Activated CD8-positive, alpha-beta memory T cell treated with anti-CD3 and anti-CD28 coated beads, Interleukin-2, amount 50 U/mL, for 4 hours (primary cell): ENCODE data around the gene ADGRD1.

Experiments used
- DNase-seq: peaks from one replicate; pipeline ENCODE4 v3.0.0-alpha.2; 2020

Gene ADGRD1

DNA sequence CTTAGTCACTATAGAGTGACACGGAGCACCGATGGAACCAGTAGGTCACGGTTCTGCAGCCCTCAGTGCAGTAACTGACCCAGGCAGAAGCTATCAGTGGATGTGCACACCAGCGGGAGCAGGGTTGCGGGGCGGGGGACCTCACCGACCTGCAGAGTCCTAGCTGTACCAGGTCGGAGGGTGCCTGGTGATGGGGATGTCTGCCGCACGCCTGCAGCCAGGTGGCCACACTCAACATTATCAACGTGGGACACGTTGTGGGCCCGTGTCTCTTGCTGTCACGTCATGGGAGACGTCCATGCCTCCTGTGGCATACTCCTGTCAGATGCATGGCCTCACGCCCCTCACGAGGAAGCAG is 55.2 kb downstream of the ADGRD1 start:
- DNase-seq = no peak

DNA sequence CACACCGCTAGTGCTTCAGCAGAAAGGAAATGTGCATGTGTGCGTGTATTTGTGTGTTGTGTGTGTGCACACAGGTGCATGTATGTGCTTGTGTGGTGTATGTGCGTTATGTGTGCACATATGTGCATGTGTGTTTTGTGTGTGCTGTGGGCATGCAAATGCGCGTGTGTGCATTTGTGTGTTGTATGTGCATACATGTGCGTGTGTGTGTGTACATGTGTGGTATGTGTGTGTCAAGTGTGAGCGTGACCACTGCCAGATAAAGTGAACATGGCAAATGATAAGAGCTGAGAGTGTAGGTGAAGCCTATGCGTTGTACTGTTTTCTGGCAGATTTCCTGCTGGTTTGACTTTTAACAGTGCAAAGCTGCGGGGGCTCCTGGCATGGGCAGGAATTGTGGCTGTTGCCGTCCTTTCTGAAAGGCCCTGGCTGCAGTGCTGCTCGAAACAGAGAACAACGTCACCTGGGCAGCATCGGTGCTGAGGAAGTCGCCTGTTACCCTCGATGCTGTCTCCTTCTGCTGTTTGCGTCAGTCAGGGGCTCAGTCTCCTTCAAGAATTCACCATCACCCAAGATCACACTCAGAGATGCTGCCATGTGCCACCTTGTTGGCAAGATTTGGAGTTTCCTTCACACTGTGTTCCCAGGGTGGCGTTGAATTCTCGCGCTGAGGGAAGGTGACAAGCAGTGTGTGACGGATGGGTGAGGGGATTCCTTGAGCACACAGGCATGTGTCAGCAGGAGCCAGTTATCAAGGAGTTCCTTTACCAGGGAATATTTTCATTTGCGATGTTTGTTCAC is 56.1 kb downstream of the ADGRD1 start:
- no peak for DNase-seq

DNA sequence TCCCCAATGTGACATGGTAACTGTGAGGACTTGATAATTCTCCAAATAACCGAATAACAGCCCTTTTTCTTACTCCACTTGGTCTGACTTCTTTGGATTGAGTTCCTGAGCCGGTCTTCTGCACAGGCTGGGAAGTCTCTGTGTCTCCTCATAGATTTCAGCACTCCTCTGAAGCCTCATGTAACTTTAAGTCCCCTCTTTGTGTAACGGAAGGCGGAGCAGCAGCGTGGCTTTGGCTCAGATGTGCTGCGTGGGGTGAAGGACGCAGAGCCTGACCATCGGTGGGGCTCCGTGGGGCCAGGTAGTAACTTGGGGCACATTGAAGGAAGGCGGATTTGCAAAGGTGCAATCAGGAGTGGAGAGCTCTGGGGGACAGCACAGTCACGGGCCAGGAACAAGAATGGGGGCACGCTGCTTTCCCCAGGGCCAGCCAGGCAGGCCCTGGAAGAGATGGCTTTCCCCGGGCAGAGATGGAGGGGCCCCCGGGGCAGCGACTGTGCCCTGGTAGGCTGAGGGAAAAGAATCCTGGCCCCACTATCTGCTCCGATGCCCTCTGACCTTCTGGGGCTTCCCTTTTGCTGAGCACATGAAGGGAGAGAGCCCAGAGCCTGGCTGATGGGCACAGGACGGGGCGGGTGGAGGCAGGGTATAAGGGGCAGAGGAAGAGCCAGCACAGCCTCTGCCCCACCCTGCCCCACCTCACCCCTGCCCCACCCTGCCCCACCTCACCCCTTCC is 56.9 kb downstream of the ADGRD1 start:
- no peak for DNase-seq

DNA sequence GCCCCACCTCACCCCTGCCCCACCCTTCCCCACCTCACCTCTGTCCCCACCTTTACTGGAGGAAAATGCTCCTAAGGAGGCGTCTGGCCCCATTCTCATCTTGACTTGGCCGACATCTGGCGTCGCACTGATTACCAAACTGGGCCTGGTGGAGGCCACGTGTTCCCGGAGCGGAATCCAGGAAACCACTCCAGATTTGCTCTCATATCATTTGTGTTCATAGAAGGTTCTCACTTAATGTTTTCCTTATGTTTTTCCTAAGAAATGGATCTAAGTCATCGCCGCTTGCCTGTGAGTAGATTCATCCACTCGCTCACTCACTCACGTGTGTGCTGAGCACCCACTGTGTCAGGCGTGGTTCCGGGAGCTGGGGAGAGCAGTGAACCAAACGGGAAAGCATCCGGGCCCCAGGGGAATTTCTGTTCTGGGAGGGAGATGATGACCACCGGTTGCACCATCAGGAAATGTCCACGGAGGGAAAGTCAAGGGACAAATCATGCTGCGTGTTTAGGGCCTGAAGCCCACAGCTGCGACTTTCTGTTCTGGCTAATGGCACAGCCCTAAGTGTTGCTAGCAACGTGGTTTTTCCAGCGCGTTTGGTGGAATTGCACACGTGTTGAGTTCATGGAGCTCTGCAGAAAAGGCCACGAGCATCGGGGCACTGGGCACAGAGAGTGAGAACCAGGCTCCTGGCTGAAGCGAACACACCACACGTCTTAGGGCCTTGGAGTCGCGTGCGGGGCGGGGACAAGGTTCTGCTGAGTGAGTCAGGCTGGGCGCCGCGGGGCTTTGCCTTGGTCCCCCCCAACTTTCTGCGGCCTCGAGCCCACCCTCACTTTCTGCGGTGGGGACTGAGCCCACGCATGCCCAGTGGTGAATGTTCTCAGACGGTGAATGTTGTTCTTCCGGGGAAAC is 57.7 kb downstream of the ADGRD1 start:
- DNase-seq = no peak

DNA sequence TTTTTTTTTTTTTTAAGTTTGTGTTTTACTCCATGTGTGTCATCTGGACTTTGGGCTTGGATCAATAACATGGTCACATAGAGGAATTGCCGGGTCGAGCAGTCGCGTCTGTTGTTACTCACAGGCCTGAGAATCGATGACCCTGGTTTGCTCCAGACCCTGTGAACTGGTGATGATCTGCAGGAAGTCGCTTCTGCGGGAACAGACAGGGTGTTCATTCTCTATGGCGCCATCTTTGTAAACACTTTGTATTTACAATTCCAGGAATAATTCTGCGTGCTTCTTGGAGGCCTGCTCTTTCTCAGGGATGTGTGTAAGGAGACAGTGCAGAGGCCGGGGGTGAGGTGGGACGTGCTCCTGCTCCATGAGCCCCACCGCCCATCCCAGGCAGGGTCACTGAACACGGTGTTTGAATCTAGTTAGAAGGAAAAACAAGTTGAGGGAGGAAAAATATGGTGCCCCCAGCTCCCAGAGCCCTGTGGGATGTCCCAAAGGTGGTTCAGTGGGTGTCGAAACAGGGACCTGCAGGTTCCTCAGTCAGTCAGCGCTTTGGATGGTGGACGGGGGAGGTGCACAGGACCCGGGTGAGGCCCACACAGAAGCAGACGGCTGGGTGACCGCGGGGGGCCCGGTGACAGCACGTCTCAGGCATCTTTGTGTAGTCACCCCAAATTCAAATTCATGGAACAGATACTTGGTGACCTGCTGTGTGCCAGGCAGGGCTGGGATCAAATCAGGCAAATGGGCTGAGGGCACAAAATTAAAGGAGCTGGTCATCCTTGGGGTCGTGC is 58.8 kb downstream of the ADGRD1 start:
- no peak for DNase-seq

DNA sequence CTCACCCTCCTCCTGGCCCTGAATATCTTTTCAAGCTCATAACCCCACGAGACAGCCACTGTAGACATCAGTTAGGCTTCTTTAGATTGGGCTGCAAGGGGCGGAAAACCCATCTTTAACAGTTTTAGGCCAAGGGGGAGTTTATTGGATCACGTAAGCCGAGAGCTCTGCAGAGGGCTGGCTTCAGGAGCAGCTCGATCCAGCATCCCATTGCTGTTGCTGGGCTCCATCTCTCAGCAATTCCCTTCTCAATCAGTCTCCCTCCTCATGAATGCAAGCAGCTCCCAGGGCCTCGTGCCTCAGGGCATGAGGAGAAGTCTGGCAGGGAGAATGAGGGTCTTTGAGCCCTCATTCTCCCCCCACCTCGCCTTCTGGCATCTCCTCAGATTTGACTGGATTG is 59.4 kb downstream of the ADGRD1 start:
- DNase-seq = no peak

DNA sequence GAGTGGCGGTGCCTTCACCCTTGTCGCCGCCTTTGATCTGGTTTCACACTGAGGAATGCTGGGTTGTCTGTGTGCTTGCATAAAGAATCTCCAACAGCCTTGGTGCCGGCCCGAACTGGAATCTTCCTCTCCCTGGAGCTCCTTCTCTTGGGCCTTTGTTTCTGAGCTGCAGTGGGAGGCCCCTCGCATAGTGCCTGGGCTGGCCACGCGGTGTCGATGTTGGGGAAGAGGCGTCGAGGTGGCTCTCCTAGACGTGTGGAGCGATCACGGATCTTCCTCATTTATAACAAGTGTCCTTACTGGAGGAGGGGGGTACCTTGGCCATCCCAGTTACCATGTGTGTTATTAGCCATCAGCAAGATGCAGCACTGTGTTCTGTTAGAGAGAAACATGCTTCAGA is 60.6 kb downstream of the ADGRD1 start:
- DNase-seq = no peak

DNA sequence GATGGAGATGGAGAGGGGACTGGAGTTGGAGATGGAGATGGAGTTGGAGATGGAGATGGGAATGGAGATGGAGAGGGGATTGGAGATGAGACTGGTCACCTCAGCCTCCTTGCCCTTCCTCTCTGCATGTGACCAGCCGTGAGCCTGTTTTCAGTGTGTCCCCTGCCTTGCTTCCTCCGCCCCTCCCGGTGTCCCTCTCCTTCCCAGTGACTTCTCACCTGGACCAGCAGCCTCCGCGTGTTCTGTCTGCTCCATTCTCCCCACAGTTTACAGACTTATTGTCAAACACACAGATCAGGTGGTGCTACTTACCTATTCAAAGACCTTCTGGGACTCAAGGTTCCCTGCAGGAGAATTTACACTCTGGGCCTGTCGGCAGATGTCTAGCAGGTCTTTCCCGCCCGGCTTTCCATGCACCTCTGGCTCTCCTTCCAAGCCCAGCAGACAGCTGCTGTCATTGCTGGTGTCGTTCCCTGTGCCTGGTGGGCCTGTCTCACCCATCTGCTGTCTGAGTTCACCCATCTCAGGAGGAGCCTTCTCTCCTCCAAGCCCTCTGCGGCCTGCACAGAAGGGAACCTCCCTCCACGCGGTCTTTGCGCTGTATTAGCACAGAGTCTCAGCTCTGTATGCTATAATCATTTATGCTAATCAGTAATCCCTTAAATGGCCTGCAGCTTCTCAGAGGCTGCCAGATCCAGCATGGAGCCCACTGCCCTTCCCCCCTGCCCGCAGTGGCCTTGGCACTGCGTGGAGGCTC is 62.1 kb downstream of the ADGRD1 start:
- no peak for DNase-seq

DNA sequence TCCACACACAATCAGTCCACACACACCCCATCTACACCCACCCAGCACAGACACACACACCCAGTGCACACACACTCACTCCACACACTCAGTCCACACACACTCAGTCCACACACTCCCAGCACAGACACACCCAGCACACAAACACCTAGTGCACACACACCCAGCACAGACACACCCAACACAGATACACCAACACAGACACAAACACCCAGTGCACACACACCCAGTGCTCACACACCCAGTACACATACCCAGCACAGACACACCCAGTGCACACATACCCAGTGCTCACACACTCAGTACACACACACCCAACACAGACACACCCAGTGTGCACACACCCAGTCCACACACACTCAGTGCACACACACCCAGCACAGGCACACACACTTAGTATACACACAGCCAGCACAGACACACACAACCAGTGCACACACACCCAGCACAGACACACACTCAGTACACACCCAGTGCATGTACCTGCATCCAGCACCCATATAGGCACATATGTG is 63.8 kb downstream of the ADGRD1 start:
- DNase-seq = no peak

DNA sequence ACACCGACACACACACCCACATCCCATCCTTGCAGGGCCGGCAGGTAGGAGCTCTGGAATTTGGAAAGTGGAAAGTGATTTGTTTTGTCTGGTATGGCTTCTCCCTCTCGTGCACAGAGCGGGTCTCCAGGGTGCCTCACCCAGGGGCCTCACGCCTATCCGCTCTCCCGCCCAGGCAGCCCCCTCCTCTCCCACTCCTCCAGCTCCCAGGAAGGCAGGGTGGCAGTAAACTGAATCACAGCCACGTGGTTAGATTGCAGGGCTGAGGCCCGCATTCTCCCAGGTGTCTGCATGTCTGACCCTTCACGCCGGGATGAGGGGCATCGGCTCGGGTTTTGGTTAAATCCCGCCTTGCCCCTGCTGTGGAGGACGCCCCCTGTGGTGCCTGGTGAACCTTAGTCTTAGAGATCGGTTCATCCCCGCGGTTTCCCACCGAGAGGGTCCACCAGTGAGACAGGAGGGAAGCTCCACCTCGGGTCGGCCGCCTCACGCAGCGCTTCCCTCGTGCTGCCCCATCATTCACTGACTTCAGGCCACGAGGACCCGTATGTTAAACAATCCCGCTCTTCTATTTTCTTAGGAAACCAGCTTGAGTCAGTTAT is 64.4 kb downstream of the ADGRD1 start:
- DNase-seq = no peak

DNA sequence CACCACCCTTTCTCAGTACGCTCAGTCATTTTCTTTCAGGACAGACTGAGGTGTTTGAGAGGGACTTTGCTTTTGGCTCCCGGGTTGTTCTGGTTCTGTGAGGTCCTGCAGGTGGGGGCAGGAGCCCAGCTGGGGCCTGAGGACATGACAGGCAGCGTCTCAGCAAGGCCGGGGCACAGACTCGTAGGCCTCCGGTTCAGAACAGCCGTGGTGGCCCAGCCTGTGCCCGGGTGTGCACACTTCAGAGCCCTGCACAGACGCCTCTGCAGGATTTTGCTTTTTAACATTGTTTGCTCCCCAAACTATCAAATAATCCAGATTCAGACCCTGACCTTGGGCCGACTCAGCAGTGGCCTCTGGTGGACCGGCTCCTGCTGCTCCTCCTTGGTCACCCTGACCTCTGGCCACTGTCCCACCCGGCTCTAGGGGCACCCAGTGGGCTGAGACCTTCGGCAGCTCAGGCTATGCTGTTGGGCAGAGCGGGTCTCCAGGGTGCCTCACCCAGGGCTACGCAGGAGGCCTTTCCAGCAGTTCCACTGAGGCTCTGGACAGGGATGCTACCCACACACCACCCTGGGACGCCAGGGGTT is 65.2 kb downstream of the ADGRD1 start:
- DNase-seq = no peak

DNA sequence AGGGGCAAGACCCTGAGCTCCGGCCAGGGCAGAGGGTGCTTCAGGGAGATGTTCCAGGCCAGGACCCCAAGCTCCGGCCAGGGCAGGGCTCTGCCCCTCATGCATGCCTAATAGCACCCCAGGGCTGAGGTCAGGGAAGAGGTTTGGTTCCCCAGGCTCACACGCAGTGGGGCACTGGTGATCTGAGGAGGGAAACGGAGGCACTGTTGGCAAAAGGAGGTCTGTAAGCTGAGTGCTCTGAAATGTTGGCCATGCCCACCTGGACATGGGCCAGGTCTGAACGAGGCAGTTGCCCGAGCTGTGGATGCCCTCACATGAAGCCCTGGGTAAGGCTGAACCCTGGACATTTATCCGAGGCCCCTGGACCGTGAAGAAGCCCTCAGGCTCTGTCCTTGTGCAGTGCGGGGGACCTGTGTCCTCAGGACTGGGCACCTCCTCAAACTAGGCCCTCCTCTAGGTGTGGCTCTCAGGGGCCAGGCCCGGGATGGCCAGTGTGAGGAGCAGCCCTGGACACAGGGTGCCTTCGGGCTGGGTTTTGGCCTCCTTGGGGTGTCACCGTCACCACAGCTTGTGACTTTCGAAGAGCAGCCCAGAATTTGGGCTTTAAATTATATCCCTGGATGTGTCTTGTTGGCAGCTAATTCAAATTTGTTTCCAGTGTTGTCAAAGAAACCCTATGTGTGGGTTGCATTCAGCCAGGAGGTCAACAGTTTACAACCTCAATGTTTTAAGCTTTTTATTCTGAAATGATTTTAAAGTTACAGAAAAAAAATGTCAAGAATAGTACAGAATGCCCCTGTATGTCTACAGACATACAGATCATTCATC is 66.8 kb downstream of the ADGRD1 start:
- DNase-seq = no peak

DNA sequence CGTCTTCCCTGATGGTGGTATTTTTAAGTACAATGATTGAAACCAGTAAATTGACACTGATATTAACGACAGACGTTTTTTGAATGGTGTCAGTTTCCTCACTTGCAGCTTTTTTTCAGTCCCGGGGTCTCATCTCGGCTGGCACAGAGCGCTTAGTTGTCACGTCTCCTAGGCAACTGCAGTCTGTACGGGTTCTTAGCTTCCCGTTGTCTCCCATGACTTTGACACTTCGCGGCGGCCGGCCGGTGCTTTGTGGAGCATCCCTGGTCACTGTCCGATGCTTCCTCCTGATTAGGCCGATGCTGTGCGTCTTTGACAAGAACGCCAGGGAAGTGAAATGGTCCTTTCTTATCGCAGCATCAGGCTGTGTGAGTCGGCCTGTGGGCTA is 67.4 kb downstream of the ADGRD1 start:
- no peak for DNase-seq

DNA sequence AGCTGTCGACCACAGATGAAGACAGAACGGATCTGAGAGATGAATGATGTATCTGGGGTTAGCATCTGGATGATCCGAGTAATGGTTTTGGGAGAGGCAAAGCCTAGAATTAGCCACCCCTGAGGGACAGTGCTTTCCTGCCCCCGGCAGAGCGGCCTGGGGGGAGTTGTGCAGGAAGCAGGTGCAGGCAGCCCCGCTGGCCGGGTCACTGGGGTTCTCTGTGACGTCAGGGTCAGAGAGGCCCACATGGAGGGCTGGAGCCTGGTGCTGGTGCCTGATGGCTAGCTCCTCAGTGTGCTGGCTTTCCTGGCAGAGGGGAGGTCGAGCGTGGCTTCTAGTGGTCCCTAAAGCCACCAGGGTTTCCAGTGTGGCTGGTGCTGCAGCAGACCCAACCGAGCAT is 70.3 kb downstream of the ADGRD1 start:
- DNase-seq = no peak

DNA sequence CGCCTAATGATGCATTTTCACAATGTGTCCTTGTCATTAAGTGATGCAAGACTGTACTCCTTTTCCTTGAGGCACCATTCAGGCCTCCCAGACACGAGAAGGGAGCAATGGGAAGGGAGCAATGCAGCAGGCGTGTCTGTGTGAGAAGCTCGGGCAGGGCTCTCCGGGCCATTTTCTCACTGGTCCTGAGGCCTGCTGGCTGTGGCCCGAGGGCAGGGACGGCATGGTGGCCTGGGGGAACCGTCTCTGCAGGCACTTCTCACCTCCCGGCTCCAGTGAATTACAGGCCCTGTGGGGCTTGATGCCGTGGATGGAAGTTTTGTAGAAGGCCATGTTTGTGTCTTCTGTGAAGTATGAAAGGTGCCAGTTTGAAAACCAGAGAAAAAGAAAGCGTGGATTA is 71.0 kb downstream of the ADGRD1 start:
- no peak for DNase-seq

DNA sequence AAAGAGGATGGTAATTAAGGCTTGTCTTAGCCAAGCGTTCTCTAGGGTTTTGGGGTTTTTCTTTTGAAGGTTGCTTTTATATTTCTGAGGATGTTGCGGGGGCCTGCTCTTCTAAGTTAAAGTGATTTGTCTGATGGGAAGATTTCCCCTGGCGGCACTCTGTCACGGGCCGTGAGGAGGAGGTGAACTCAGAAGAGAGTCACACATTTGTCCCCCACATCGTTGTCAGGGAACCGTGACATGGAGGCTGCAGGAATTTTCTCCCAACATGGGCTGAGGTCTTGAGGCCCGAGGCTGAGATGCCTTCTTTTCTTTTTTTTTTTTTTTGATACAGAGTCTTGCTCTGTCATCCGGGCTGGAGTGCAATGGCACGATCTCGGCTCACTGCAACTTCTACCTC is 71.5 kb downstream of the ADGRD1 start:
- DNase-seq = no peak

DNA sequence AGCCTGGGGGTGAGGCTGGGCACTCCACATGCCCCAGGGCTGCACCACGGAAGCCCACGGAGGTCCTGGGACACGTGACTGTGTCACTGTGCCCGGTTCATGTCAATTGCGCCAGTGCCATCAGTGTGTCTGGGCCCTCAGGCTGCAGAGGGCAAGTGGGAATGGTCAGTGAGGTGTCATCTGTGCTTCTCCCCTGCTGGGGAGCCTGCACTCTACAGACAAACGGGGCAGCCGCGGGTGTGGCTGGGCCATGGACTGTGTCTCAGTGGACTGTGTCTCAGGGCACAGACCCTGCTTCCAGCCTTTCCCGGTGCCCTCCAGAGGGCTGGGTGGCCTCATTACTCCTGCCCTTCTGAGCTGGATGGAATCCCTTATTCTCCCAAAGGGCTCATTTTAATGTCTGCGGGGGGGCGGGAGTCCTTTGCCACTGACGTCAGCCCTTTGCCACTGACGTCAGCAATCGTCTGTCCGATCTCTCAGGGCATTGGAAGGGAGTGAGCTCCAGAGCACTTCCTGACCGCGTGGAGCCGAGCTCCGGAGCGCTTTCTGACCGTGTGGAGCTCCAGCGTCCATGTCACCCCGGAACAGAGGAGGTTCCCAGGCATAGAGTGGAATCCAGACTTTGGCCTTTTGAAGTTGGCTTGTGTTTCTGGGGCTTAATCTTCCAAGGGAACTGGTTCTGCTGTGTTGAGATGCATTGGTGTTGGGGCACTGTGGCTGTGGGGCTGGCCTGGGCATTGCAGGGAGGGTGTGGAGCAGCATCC is 72.4 kb downstream of the ADGRD1 start:
- no peak for DNase-seq

DNA sequence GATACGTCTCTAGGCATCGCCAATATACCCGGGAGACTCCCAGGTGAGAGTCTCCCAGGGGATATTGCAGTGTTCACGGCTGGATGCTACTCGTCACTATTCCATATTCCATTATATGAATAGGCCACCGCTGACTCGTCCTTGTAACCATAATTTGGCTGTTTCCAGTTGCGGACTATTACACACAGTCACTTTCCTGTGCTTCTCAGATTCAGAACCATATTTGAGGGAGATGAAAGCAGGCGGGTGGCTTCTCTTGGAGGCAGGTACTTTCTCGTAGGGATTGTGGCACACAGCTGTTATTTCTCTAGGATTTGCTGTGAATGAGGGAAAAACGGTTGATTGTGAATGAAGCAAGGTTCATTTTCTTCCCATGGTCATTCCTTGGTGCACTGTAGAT is 73.0 kb downstream of the ADGRD1 start:
- DNase-seq = no peak

DNA sequence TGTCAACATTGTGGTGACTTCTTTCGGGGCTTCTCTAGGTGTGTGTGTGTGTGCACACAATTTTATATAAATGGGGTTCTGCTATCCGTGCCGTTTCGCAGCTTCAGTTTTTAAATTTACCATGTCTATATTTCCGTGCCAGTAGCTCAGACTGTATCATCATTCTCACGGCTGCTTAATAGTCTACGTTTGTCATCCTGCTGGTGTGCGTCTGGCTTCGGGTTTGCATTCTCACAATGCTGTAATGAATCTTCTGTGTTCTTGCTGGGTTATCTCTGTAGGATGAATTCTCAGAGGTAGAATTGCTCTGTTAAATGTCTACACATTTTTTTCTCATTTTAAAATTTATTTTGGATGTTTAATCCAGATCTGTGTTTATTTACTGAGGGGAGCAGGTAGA is 73.6 kb downstream of the ADGRD1 start:
- DNase-seq = no peak
